Raji (cell line): ENCODE data around the gene DDI2.

Source experiments
- POLR2A ChIP-seq: IDR thresholded peaks from 2 replicates; pipeline ENCODE4 v1.6.1; 2011; ENCODE audit warnings: low read depth, low read length, control low read depth; ENCODE audit not compliant: insufficient read depth

The DDI2 gene

DNA sequence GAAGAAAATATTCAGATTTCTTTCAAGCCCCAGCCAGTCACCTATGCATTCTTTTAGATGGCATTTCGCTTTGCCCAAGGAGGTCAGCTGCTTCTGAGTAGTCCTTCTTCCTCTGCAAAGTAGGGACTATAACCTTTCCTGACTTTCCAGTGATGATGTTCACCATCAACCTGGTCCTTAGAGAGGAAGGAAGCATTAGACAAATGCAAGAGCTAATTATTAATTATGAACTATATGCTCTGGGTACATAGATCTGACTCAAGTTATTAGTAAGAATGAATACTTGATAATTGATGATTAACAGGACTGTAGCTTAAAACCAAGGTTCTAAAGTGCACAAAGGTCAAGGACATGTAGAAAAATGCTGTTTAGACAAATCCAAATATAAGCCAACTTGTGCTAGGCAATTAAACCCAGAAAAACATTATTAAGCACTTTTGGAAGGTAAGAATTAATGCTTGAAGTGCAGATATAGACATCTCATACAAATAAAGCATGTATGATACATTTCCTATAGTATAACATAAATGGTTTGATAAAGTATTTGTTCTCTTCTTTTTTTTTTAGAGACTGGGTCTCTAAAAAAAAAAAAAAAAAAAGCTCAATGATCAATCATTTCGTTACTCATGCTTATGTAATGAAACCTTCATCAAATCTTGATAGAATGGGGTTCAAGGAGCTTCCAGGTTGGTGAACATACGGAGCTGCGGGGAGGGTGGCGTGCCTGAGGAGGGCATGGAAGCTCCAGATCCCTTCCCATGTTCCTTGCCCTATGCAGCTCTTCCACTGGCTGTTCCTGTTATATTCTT is 21.2 kb upstream of the DDI2 start:
- no peak for TF ChIP-seq POLR2A

- TF ChIP-seq POLR2A = no peak
Observed at GRCh38 chr1:15598436-15598835, 18.8 kb upstream of the DDI2 start.

- TF ChIP-seq POLR2A = no peak
Observed at GRCh38 chr1:15603050-15603965, 13.9 kb upstream of the DDI2 start.

DNA sequence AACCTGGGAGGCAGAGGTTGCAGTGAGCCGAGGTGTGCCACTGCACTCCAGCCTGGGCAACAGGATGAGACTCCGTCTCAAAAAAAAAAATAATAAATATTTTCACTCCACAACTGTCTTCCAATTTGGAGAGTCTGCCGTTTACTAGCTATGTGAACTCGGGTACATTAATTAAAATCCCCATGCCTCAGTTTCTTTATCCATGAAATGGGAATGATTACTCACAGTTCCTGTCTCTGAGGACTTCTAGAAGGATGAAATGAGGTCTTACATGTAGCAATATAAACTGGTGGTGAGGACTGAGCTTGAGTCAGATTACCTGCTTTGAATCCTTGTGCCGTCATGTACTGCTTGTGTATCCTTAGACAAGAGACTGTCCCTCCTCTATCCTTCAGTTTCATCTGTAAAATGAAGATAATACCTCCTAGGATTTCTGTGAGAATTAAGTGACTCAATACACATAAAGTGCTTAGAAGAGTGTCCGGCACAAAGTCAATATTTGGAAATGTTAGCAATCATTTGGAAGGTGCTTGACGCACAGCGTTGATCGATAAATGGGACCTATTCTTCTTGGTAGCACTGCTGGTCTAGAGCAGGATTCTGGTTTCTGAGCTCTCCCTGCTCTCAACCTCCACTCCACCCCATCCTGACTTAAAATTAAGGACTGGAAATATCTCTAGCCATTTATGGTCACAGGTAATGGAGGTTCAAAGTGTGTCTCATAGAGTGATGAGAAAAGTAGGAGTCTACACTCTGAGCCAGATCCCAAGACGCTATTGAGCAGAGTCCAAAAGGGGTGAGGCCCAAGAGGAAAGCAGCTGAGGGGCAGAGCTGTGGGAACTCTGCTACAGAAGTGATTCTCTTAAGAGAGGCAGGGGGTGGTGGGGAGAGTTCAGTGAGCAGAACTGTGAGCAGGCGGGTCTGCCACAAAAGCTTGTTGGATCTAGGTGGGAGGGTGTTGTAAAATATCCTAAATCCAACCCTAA is 11.6 kb upstream of the DDI2 start:
- no peak for TF ChIP-seq POLR2A

DNA sequence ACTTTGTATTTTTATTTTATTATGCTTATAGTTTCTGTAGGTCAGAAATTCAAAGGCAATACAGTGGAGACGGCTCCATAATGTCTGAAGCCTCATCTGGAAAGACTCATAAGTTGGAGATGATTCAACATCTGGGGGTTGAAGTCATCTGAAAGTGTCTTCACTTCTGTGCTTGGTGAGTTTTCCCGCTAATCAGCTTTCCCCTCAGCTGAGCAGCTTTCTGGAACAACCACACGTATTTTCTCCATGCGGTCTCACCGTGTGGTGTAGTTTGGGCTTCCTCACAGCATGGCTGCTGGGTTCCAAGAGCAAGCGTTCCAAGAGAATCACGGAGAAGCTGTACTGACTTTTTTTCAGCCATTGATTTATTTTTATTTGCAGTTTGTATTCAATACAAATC is 7.6 kb upstream of the DDI2 start:
- no peak for TF ChIP-seq POLR2A

- TF ChIP-seq POLR2A = no peak
Observed at GRCh38 chr1:15610167-15610566, 7.1 kb upstream of the DDI2 start.

GRCh38 chr1:15616373-15617172 is 685 bp upstream of the DDI2 start:
- no peak for TF ChIP-seq POLR2A

DNA sequence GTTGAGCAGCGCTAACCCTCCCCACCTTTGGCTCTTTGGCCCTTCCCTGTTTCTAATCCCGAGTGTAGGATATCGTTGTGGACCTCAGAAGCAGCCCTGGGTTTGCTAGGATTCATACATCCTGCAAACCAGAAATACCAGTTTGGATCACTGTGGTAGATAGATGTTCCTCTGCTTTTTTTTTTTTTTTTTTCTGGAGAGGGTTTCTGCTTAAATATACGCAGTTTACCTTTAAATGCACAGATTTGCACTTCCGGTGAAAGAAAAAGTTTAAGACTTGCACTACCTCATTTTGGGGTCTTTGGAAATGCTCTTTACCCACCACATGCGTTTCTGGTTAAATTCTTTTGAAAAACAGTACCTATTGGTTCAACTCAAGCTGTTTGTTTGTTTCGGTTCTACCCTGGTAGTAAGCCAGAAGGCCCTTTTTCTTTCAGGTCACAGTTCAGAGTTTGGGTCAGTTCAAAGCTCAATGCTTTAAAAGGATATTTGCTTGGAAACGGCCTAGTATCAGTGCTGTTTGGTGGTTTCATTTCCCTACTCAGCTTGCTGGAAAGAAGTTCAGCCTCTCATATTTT is 908 bp downstream of the DDI2 start:
- TF ChIP-seq POLR2A = no peak

DNA sequence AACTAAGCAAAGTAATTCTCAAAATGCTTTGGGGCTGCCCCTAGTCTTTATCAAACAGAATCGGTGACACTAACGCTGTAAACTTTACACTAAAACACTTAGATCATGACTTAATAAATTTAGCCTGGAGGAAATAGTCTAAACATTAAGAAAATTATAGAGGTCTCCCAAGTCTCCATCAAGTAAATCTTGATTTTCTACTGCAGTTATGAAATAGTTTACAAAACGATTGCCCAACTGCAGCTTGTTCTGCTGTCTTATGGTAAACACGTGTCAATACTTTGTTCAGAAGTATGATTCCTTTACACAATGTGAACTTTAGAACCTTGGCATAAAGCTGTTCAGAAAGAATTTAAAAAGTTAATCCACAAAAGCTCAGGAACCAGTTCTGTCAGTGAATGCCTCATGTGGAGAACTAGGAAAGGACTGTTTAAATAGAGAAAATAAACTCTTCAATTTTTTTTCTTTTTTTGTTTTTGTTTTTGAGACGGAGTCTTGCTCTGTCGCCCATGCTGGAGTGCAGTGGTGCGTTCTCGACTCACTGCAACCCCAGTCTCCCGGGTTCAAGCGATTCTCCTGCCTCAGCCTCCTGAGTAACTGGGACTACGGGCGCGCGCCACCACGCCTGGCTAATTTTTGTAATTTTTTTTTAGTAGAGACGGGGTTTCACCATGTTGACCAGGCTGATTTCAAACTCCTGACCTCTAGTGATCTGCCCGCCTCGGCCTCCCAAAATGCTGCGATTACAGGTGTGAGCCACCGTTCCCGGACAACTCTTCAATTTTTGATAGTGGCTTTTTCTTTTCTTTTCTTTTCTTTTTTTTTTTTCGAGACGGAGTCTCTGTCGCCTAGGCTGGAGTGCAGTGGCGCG is 1.6 kb downstream of the DDI2 start:
- TF ChIP-seq POLR2A = no peak

DNA sequence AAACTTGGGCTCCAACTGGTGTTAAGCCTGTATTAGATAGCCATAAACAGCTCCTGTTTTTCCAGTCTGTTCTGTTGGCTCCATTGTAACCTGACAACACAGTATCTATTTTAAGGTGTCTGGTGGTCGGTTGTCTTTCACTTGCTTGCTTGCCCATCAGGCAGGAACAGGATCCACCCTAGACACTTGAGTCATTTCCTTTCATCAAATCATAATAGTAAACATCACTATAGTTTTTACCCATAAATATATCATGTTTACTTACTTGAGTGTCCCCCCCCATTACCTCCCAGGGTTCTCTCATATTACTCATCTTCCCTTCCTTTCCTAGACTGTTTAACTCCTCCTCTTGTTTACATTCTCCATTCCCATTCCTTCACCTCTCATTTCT is 2.9 kb downstream of the DDI2 start:
- no peak for TF ChIP-seq POLR2A

DNA sequence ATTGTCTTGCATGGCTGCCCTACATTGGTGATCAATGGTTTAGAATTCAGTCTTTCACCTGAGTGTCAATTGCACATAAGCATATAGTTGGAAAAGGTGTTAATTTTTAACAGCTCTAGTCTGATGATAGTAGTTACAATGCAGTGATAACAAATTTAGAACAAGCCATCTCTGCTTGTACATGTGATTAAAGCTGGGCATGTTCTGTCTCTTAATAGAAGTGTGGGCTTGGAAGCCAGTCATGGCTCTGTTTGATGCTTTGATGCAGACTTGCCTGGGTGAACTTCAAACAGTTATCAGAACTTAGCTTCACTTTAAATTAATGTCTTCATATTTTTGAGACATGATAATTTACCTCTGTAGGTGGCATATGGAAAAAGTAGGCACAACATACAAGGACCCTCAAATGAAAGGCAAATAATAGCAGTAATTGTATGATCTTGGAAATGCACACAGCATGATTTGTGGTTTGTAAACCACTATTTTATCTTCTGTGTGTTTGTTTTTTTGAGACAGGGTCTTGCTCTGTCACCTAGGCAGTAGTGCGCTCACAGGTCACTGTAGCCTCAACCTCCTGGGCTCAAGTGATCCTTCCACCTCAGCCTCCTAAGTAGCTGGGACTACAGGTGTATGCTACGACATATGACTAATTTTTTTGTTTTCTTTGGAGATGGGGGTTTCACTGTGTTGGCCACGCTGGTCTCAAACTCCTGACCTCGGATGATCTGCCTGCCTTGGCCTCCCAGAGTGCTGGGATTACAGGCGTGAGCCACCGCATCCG is 3.8 kb downstream of the DDI2 start:
- TF ChIP-seq POLR2A = no peak

- no peak for TF ChIP-seq POLR2A
Observed at GRCh38 chr1:15621975-15622374, 4.7 kb downstream of the DDI2 start.
